Activated CD8-positive, alpha-beta T cell treated with anti-CD3 and anti-CD28 coated beads for 36 hours (primary cell): ENCODE data around the gene XRCC5. TPM values are rescaled to one million over a fixed set of nuclear protein-coding genes. Genes with fewer than 3 reads are reported as not detected.

Experiments used
- ATAC-seq: fragments of 200-7000 bp; cut with Tn5 transposase; one replicate; pipeline ENCODE4 v1.10.0; 2021; ENCODE audit warnings: mild to moderate bottlenecking, moderate library complexity
- CTCF ChIA-PET: fragments of 350-600 bp; sonication (Branson Sonifier 250); formaldehyde crosslinking; loops from one replicate; lab custom pipeline; 2021; ENCODE audit warnings: antibody characterized with exemption; lab: Charles Lee
- POLR2A ChIA-PET: fragments of 350-600 bp; sonication (Branson Sonifier 250); formaldehyde crosslinking; loops from one replicate; lab custom pipeline; 2021; ENCODE audit warnings: antibody characterized with exemption; lab: Charles Lee
- DNase-seq: peaks from one replicate; pipeline ENCODE4 v3.0.0-alpha.2; 2020
- H3K27ac Mint-ChIP-seq: one replicate; pipeline ENCODE4 v1.8.0; 2021; ENCODE audit warnings: mild to moderate bottlenecking, mixed read lengths
- H3K27me3 Mint-ChIP-seq: one replicate; pipeline ENCODE4 v1.8.0; 2021; ENCODE audit warnings: mixed read lengths
- H3K36me3 Mint-ChIP-seq: one replicate; pipeline ENCODE4 v1.8.0; 2021; ENCODE audit warnings: low read depth, mixed read lengths
- H3K4me1 Mint-ChIP-seq: one replicate; pipeline ENCODE4 v1.8.0; 2021; ENCODE audit warnings: low read depth, mixed read lengths
- H3K4me3 Mint-ChIP-seq: one replicate; pipeline ENCODE4 v1.8.0; 2021; ENCODE audit warnings: mild to moderate bottlenecking, moderate library complexity, mixed read lengths
- H3K9me3 Mint-ChIP-seq: one replicate; pipeline ENCODE4 v1.8.0; 2021; ENCODE audit warnings: mixed read lengths
- intact Hi-C: fragments of 100-400 bp; cut with micrococcal nuclease; formaldehyde crosslinking; loops from one replicate; pipeline ENCODE4 v1.10.0; 2022
- total RNA-seq, 2 experiments: library from RNA; stranded (reverse); gene quantifications; one replicate each; pipeline ENCODE4 v1.2.3, GENCODE V29; 2021
- TF ChIP-seq, protein P1 (sequence below): fragments of 200-600 bp; IDR thresholded peaks from one replicate; pipeline ENCODE4 v1.8.0; 2022; ENCODE audit warnings: antibody characterized with exemption, mild to moderate bottlenecking

The XRCC5 gene
- total RNA-seq, 2 experiments from 2014 or later = 541 to 544 TPM

DNA sequence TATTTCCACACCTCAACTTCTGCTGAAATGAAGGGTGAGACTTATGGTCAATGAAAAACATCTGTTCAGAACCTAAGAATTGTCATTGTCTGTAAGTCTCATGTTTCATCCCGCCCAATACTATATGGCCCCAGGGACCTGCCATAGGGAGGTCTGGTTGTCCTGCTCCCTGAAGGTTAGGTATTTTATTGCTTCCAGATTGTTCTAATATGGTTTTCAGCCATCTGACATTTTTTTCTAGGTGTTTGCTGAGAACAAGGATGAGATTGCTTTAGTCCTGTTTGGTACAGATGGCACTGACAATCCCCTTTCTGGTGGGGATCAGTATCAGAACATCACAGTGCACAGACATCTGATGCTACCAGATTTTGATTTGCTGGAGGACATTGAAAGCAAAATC is 7.3 kb downstream of the XRCC5 start:
- intact Hi-C loops = loop anchor here (10.0 kb wide), 2 partner anchors 298 to 378 kb away; partner anchors contain the start of genes RPL37A and SMARCAL1
- ChIA-PET CTCF (no interaction called here), POLR2A (no interaction called here)
- TF ChIP-seq, protein P1, sequence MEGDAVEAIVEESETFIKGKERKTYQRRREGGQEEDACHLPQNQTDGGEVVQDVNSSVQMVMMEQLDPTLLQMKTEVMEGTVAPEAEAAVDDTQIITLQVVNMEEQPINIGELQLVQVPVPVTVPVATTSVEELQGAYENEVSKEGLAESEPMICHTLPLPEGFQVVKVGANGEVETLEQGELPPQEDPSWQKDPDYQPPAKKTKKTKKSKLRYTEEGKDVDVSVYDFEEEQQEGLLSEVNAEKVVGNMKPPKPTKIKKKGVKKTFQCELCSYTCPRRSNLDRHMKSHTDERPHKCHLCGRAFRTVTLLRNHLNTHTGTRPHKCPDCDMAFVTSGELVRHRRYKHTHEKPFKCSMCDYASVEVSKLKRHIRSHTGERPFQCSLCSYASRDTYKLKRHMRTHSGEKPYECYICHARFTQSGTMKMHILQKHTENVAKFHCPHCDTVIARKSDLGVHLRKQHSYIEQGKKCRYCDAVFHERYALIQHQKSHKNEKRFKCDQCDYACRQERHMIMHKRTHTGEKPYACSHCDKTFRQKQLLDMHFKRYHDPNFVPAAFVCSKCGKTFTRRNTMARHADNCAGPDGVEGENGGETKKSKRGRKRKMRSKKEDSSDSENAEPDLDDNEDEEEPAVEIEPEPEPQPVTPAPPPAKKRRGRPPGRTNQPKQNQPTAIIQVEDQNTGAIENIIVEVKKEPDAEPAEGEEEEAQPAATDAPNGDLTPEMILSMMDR = no peak
- Mint-ChIP-seq H3K27ac (peak overlapping the region; percentile 96), H3K36me3 (peaks cover 90% of the 10 kb centered on the region), H3K9me3 (no peaks in the 10 kb centered on the region), H3K27me3 (no peaks in the 10 kb centered on the region), H3K4me3 (peak overlapping the region; percentile 26), H3K4me1 (peaks cover 94% of the 10 kb centered on the region)
- DNase-seq (no peak), ATAC-seq (no peak)

DNA sequence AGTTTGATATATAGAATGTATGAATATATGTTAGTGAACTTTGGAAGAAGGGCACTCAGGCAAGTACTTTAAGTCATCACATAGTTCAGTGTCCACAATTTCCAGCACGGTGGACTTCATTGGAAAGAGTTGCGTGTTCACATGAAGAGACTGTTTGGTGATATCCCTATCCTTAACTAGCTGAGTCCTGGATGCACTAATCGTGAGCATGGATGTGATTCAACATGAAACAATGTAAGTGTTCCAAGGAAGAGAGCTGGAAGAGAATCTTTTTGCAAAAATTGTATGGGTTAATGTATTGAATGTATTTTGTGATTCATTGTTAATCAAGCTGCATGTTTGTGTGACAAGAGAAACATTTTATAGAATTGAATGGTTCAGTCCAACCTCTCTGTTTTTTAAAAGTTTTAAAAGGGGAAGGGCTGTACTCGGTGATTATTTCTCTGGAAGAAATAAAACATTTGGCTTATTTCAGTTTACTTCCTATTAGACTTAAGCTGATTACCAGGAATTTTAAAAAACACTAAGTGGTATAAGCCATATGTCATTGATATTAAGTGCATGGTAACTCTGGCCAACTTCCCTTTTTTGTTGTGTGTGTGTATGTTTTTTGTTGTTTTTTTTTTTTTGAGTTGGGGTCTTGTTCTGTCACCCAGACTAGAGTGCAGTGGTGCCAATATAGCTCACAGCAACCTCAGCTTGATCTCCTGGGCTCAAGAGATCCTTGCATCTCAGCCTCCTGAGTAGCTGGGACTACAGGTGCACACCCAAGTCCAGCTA is 8.6 kb downstream of the XRCC5 start:
- Mint-ChIP-seq H3K36me3 (peaks cover 90% of the 10 kb centered on the region), H3K9me3 (no peaks in the 10 kb centered on the region), H3K4me1 (peaks cover 93% of the 10 kb centered on the region), H3K27ac (peak overlapping the region; percentile 96), H3K4me3 (no peak overlapping the region), H3K27me3 (no peaks in the 10 kb centered on the region)
- TF ChIP-seq, protein P1 = no peak
- no peak for ATAC-seq
- ChIA-PET POLR2A (interaction anchor here (1.0 to 6.5 kb wide), 3 partner anchors 8 to 34 kb away, joined by 3 to 39 read pairs (median 3); partner anchors contain the start of gene XRCC5), CTCF (interaction anchor here (0.8 to 3.5 kb wide), 4 partner anchors 8 to 36 kb away, joined by 3 to 38 read pairs (median 3); partner anchors contain the start of genes PECR, TMEM169 and XRCC5)
- intact Hi-C loops = loop anchor here (10.0 kb wide), 2 partner anchors 297 to 377 kb away; partner anchors contain the start of genes RPL37A and SMARCAL1
- DNase-seq = no peak

DNA sequence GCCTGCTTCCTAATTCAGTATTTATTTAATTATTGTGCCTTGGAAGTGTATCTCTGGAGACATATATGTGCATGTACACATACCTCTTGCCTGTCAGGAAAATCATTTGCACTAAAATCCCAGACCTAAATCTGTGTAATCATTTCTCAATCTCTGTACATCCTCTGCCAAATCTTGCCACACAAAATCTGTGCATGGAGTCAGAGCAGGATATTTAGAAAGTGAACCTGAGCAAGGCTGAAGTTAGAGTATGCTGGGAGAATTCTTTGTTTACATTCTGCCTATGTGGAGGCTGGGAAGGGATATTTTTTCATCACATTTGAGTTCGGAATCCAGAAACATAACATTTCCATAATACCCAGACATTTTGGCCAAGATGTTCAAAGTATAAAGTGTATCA is 9.3 kb downstream of the XRCC5 start:
- H3K27ac Mint-ChIP-seq = peak overlapping the region; percentile 96
- H3K9me3 Mint-ChIP-seq = no peaks in the 10 kb centered on the region
- ChIA-PET POLR2A (interaction anchor here (1.4 to 6.5 kb wide), 3 partner anchors 8 to 34 kb away, joined by 3 to 39 read pairs (median 8); partner anchors contain the start of gene XRCC5), CTCF (interaction anchor here (0.8 to 3.5 kb wide), 4 partner anchors 8 to 37 kb away, joined by 3 to 38 read pairs (median 12); partner anchors contain the start of genes PECR, TMEM169 and XRCC5)
- TF ChIP-seq, protein P1 = no peak
- intact Hi-C loops = loop anchor here (10.0 kb wide), 2 partner anchors 296 to 376 kb away; partner anchors contain the start of genes RPL37A and SMARCAL1
- no peak for ATAC-seq
- peaks cover 92% of the 10 kb centered on the region for H3K4me1 Mint-ChIP-seq
- no peak for DNase-seq
- peak overlapping the region; percentile 40 for H3K4me3 Mint-ChIP-seq
- peaks cover 88% of the 10 kb centered on the region for H3K36me3 Mint-ChIP-seq
- H3K27me3 Mint-ChIP-seq = no peaks in the 10 kb centered on the region

DNA sequence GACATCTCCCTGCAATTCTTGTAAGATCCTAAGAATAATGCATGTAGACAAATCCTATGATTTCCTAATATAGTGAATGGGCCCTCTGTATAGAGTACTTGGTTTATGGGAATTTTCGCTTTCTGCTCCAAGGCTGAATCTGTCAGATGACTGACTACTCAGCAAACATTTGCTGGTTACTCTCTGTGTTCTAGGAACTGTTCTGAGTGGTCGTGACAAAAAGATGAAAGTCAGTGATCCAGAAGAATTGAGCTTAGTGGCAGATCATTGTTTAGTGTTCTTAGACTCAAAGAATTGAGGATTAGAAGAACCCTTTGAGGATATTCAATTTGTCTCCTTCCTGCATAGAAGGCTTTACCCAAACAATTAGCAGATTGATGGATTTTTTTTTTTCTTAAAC is 10.0 kb downstream of the XRCC5 start:
- Mint-ChIP-seq H3K27me3 (no peaks in the 10 kb centered on the region), H3K27ac (peak overlapping the region; percentile 96), H3K4me1 (peaks cover 88% of the 10 kb centered on the region), H3K36me3 (peaks cover 87% of the 10 kb centered on the region), H3K4me3 (no peak overlapping the region), H3K9me3 (no peaks in the 10 kb centered on the region)
- TF ChIP-seq, protein P1 = no peak
- no peak for DNase-seq
- intact Hi-C loops = loop anchor here (10.0 kb wide), 2 partner anchors 296 to 376 kb away; partner anchors contain the start of genes RPL37A and SMARCAL1
- ChIA-PET CTCF (interaction anchor here (1.5 to 3.5 kb wide), 3 partner anchors 9 to 60 kb away, joined by 4 to 38 read pairs (median 22); partner anchors contain the start of gene XRCC5), POLR2A (interaction anchor here (0.8 to 6.5 kb wide), 7 partner anchors 9 to 29 kb away, joined by 3 to 39 read pairs (median 4); partner anchors contain the start of gene XRCC5)
- no peak for ATAC-seq
